ENCODE results near the gene FAM210B.

The FAM210B gene

DNA sequence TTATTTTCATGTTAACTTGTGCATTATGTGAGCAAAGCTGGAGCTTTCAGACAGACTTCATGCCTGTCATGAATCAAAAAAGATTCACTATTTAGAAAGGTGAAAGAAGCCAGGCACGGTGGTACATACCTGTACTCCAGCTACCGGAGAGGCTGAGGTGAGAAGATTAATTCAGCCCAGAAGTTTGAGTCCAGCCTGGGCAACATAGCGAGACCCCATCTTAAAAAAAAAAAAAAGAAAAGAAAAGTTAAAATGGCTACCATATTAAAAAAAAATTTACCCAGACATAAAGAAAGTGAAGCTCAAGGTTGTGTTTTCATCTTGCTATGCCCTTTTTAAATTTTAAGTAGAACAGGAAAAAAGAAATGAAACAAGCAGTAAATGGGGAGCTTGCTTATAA lies 54.2 kb downstream of the FAM210B start:
- H2AK5ac ChIP-seq (ENCODE audit: low read length, severe bottlenecking) = no peak overlapping the region
- H3K4me3 ChIP-seq (ENCODE audit: insufficient read depth in 1 of 2, low read depth in 1 of 2, low read length in 2 of 2) = peak overlapping the region in 1 of 2 experiments; percentile 65
- no peak overlapping the region for H2BK12ac ChIP-seq (ENCODE audit: low read length in 2 of 2)
- H3K79me1 ChIP-seq (replicated peaks; ENCODE audit: low read length, poor library complexity, severe bottlenecking) = peaks cover 7% of the 10 kb centered on the region
- no peak overlapping the region for H4K8ac ChIP-seq (ENCODE audit: low read length)
- no peak overlapping the region for H2BK15ac ChIP-seq (ENCODE audit: low read depth, poor library complexity, severe bottlenecking)
- no peak overlapping the region for H3K27ac ChIP-seq (ENCODE audit: low read length, poor library complexity, severe bottlenecking)
- H2AFZ ChIP-seq (ENCODE audit: low read depth, low read length) = no peak overlapping the region
- no peaks in the 10 kb centered on the region for H3K9me3 ChIP-seq (ENCODE audit: control insufficient read depth, low read length)
- H3K4ac ChIP-seq (ENCODE audit: low read depth in 1 of 2, low read length in 2 of 2) = no peak overlapping the region
- no peak overlapping the region for H4K91ac ChIP-seq (ENCODE audit: low read length)
- no peak overlapping the region for H3K18ac ChIP-seq (ENCODE audit: low read depth in 1 of 2, low read length in 2 of 2)
- no peak overlapping the region for H3K9ac ChIP-seq (ENCODE audit: low read length)
- no peak overlapping the region for H3K23ac ChIP-seq (ENCODE audit: low read length in 2 of 2)
- H2BK120ac ChIP-seq (ENCODE audit: low read depth, low read length) = no peak overlapping the region
- peaks cover 11 to 12% of the 10 kb centered on the region in 2 experiments for H3K36me3 ChIP-seq (ENCODE audit: control insufficient read depth in 1 of 2, insufficient read depth in 2 of 2, low read depth in 1 of 2, low read length in 2 of 2)
- DNase-seq = no peak
- no peak overlapping the region for H2BK5ac ChIP-seq (ENCODE audit: low read depth, low read length, poor library complexity, severe bottlenecking)
- H3K14ac ChIP-seq (ENCODE audit: low read length in 2 of 2) = no peak overlapping the region
- no peaks in the 10 kb centered on the region for H3K27me3 ChIP-seq (ENCODE audit: control insufficient read depth in 1 of 2, insufficient read depth in 1 of 2, low read length in 2 of 2)
- peaks cover 7% of the 10 kb centered on the region for H3K4me1 ChIP-seq (ENCODE audit: control insufficient read depth, insufficient read depth, low read depth, low read length)
- WGBS = 100% methylated on average over 2 of the region's 3 CpGs
- H3K4me2 ChIP-seq (ENCODE audit: low read length, poor library complexity, severe bottlenecking) = no peak overlapping the region

GRCh38 chr20:56414842-56415765 lies 56.3 kb downstream of the FAM210B start:
- H3K36me3 ChIP-seq (ENCODE audit: control insufficient read depth in 1 of 2, insufficient read depth in 2 of 2, low read depth in 1 of 2, low read length in 2 of 2) = peaks cover 0 to 4% of the 10 kb centered on the region in 2 experiments
- H3K4ac ChIP-seq (ENCODE audit: low read depth in 1 of 2, low read length in 2 of 2) = no peak overlapping the region
- no peak overlapping the region for H3K23ac ChIP-seq (ENCODE audit: low read length in 2 of 2)
- WGBS = 91% methylated on average over 11 of the region's 12 CpGs
- H3K18ac ChIP-seq (ENCODE audit: low read depth in 1 of 2, low read length in 2 of 2) = no peak overlapping the region
- no peak overlapping the region for H3K4me2 ChIP-seq (ENCODE audit: low read length, poor library complexity, severe bottlenecking)
- no peak overlapping the region for H3K14ac ChIP-seq (ENCODE audit: low read length in 2 of 2)
- H3K27me3 ChIP-seq (ENCODE audit: control insufficient read depth in 1 of 2, insufficient read depth in 1 of 2, low read length in 2 of 2) = no peaks in the 10 kb centered on the region
- no peaks in the 10 kb centered on the region for H3K9me3 ChIP-seq (ENCODE audit: control insufficient read depth, low read length)
- no peak overlapping the region for H3K27ac ChIP-seq (ENCODE audit: low read length, poor library complexity, severe bottlenecking)
- H4K8ac ChIP-seq (ENCODE audit: low read length) = peak overlapping the region; percentile 71
- H3K79me1 ChIP-seq (replicated peaks; ENCODE audit: low read length, poor library complexity, severe bottlenecking) = no peaks in the 10 kb centered on the region
- H2BK15ac ChIP-seq (ENCODE audit: low read depth, poor library complexity, severe bottlenecking) = no peak overlapping the region
- H2AK5ac ChIP-seq (ENCODE audit: low read length, severe bottlenecking) = no peak overlapping the region
- no peak overlapping the region for H2BK12ac ChIP-seq (ENCODE audit: low read length in 2 of 2)
- H2AFZ ChIP-seq (ENCODE audit: low read depth, low read length) = peak overlapping the region; percentile 29
- peaks cover 8% of the 10 kb centered on the region for H3K4me1 ChIP-seq (ENCODE audit: control insufficient read depth, insufficient read depth, low read depth, low read length)
- H2BK120ac ChIP-seq (ENCODE audit: low read depth, low read length) = no peak overlapping the region
- H3K9ac ChIP-seq (ENCODE audit: low read length) = no peak overlapping the region
- H4K91ac ChIP-seq (ENCODE audit: low read length) = no peak overlapping the region
- H2BK5ac ChIP-seq (ENCODE audit: low read depth, low read length, poor library complexity, severe bottlenecking) = no peak overlapping the region
- no peak overlapping the region for H3K4me3 ChIP-seq (ENCODE audit: insufficient read depth in 1 of 2, low read depth in 1 of 2, low read length in 2 of 2)
- DNase-seq = peak; percentile 42

GRCh38 chr20:56417402-56417801 lies 58.6 kb downstream of the FAM210B start:
- Histone ChIP-seq H2BK15ac (ENCODE audit: low read depth, poor library complexity, severe bottlenecking) (peak overlapping the region; percentile 6), H4K8ac (ENCODE audit: low read length) (no peak overlapping the region), H3K14ac (ENCODE audit: low read length in 2 of 2) (no peak overlapping the region), H3K9ac (ENCODE audit: low read length) (no peak overlapping the region), H3K4ac (ENCODE audit: low read depth in 1 of 2, low read length in 2 of 2) (no peak overlapping the region), H3K9me3 (ENCODE audit: control insufficient read depth, low read length) (no peaks in the 10 kb centered on the region), H2BK12ac (ENCODE audit: low read length in 2 of 2) (no peak overlapping the region), H3K18ac (ENCODE audit: low read depth in 1 of 2, low read length in 2 of 2) (no peak overlapping the region), H3K27me3 (ENCODE audit: control insufficient read depth in 1 of 2, insufficient read depth in 1 of 2, low read length in 2 of 2) (no peaks in the 10 kb centered on the region), H3K4me3 (ENCODE audit: insufficient read depth in 1 of 2, low read depth in 1 of 2, low read length in 2 of 2) (no peak overlapping the region), H2BK5ac (ENCODE audit: low read depth, low read length, poor library complexity, severe bottlenecking) (no peak overlapping the region), H2AFZ (ENCODE audit: low read depth, low read length) (no peak overlapping the region), H3K23ac (ENCODE audit: low read length in 2 of 2) (no peak overlapping the region), H3K4me2 (ENCODE audit: low read length, poor library complexity, severe bottlenecking) (no peak overlapping the region), H3K4me1 (ENCODE audit: control insufficient read depth, insufficient read depth, low read depth, low read length) (peaks cover 18% of the 10 kb centered on the region), H3K36me3 (ENCODE audit: control insufficient read depth in 1 of 2, insufficient read depth in 2 of 2, low read depth in 1 of 2, low read length in 2 of 2) (peaks cover 0 to 4% of the 10 kb centered on the region in 2 experiments), H3K27ac (ENCODE audit: low read length, poor library complexity, severe bottlenecking) (no peak overlapping the region), H2AK5ac (ENCODE audit: low read length, severe bottlenecking) (no peak overlapping the region), H2BK120ac (ENCODE audit: low read depth, low read length) (no peak overlapping the region), H4K91ac (ENCODE audit: low read length) (no peak overlapping the region), H3K79me1 (replicated peaks; ENCODE audit: low read length, poor library complexity, severe bottlenecking) (no peaks in the 10 kb centered on the region)
- no peak for DNase-seq
- WGBS = 93% methylated on average over 7 of the region's 7 CpGs

GRCh38 chr20:56417911-56418310 lies 59.1 kb downstream of the FAM210B start:
- H3K36me3 ChIP-seq (ENCODE audit: control insufficient read depth in 1 of 2, insufficient read depth in 2 of 2, low read depth in 1 of 2, low read length in 2 of 2) = peaks cover 0 to 4% of the 10 kb centered on the region in 2 experiments
- no peak overlapping the region for H3K4ac ChIP-seq (ENCODE audit: low read depth in 1 of 2, low read length in 2 of 2)
- no peaks in the 10 kb centered on the region for H3K9me3 ChIP-seq (ENCODE audit: control insufficient read depth, low read length)
- no peak overlapping the region for H4K91ac ChIP-seq (ENCODE audit: low read length)
- whole genome bisulfite sequencing = 71% methylated on average over 4 of the region's 4 CpGs
- H3K4me3 ChIP-seq (ENCODE audit: insufficient read depth in 1 of 2, low read depth in 1 of 2, low read length in 2 of 2) = no peak overlapping the region
- no peak overlapping the region for H3K23ac ChIP-seq (ENCODE audit: low read length in 2 of 2)
- no peak overlapping the region for H4K8ac ChIP-seq (ENCODE audit: low read length)
- no peaks in the 10 kb centered on the region for H3K79me1 ChIP-seq (replicated peaks; ENCODE audit: low read length, poor library complexity, severe bottlenecking)
- H3K14ac ChIP-seq (ENCODE audit: low read length in 2 of 2) = no peak overlapping the region
- H2AK5ac ChIP-seq (ENCODE audit: low read length, severe bottlenecking) = no peak overlapping the region
- no peak overlapping the region for H2AFZ ChIP-seq (ENCODE audit: low read depth, low read length)
- peaks cover 20% of the 10 kb centered on the region for H3K4me1 ChIP-seq (ENCODE audit: control insufficient read depth, insufficient read depth, low read depth, low read length)
- H3K4me2 ChIP-seq (ENCODE audit: low read length, poor library complexity, severe bottlenecking) = no peak overlapping the region
- no peak overlapping the region for H2BK15ac ChIP-seq (ENCODE audit: low read depth, poor library complexity, severe bottlenecking)
- DNase-seq = no peak
- no peaks in the 10 kb centered on the region for H3K27me3 ChIP-seq (ENCODE audit: control insufficient read depth in 1 of 2, insufficient read depth in 1 of 2, low read length in 2 of 2)
- no peak overlapping the region for H2BK120ac ChIP-seq (ENCODE audit: low read depth, low read length)
- peak overlapping the region in 1 of 2 experiments; percentile 8 for H3K18ac ChIP-seq (ENCODE audit: low read depth in 1 of 2, low read length in 2 of 2)
- H3K9ac ChIP-seq (ENCODE audit: low read length) = no peak overlapping the region
- H2BK12ac ChIP-seq (ENCODE audit: low read length in 2 of 2) = peak overlapping the region; percentile 1 to 27
- no peak overlapping the region for H3K27ac ChIP-seq (ENCODE audit: low read length, poor library complexity, severe bottlenecking)
- H2BK5ac ChIP-seq (ENCODE audit: low read depth, low read length, poor library complexity, severe bottlenecking) = no peak overlapping the region

All from mesenchymal stem cell (in vitro differentiated cells and primary cell).